Stimulated activated CD8-positive, alpha-beta memory T cell treated with anti-CD3 and anti-CD28 coated beads, Interleukin-4, amount 100 ng/mL, for 4 hours (primary cell): ENCODE measurements around the gene ASTN2.

Experiments used
- DNase-seq, 2 donors: peaks; one replicate each; pipeline ENCODE4 v3.0.0-alpha.2; 2020; ENCODE audit warnings: low read depth in 2 of 2, low spot score in 1 of 2

The ASTN2 gene

GRCh38 chr9:117180896-117181445 is 233.9 kb downstream of the ASTN2 start:
- no peak for DNase-seq

GRCh38 chr9:117178596-117179375 is 236.1 kb downstream of the ASTN2 start:
- no peak for DNase-seq

- no peak for DNase-seq
Observed at GRCh38 chr9:117170567-117170966, 244.3 kb downstream of the ASTN2 start.

- DNase-seq: no peak
Observed at GRCh38 chr9:117169089-117169621, 245.7 kb downstream of the ASTN2 start.

GRCh38 chr9:117164512-117164911 is 250.3 kb downstream of the ASTN2 start:
- DNase-seq: no peak

- DNase-seq: no peak
Observed at GRCh38 chr9:117160254-117160653, 254.6 kb downstream of the ASTN2 start.

GRCh38 chr9:117156771-117157535 is 257.9 kb downstream of the ASTN2 start:
- no peak for DNase-seq

GRCh38 chr9:117156144-117156688 is 258.6 kb downstream of the ASTN2 start:
- DNase-seq: no peak

- no peak for DNase-seq
Observed at GRCh38 chr9:117153021-117153420, 261.8 kb downstream of the ASTN2 start.

GRCh38 chr9:117151716-117152115 is 263.1 kb downstream of the ASTN2 start:
- no peak for DNase-seq

- no peak for DNase-seq
Observed at GRCh38 chr9:117149996-117150395, 264.9 kb downstream of the ASTN2 start.

- no peak for DNase-seq
Observed at GRCh38 chr9:117145811-117146490, 268.9 kb downstream of the ASTN2 start.

GRCh38 chr9:117145081-117145480 is 269.8 kb downstream of the ASTN2 start:
- no peak for DNase-seq

- DNase-seq: no peak
Observed at GRCh38 chr9:117138231-117138630, 276.6 kb downstream of the ASTN2 start.

GRCh38 chr9:117136461-117136860 is 278.4 kb downstream of the ASTN2 start:
- DNase-seq: no peak

- no peak for DNase-seq
Observed at GRCh38 chr9:117135501-117136098, 279.3 kb downstream of the ASTN2 start.

- DNase-seq: no peak
Observed at GRCh38 chr9:117134826-117135500, 279.9 kb downstream of the ASTN2 start.

GRCh38 chr9:117126871-117127270 is 288.0 kb downstream of the ASTN2 start:
- no peak for DNase-seq

- no peak for DNase-seq
Observed at GRCh38 chr9:117125531-117125930, 289.3 kb downstream of the ASTN2 start.

- no peak for DNase-seq
Observed at GRCh38 chr9:117123729-117124128, 291.1 kb downstream of the ASTN2 start.
